Astrocyte (in vitro differentiated cells and primary cell): Measurements from ENCODE around the gene SAYSD1.

Experiments
- CTCF ChIP-seq: IDR thresholded peaks from 2 replicates; pipeline ENCODE4 v1.5.1; 2011; ENCODE audit warnings: low read depth, mild to moderate bottlenecking, inconsistent platforms, low read length, moderate library complexity; ENCODE audit not compliant: insufficient read depth
- EZH2 ChIP-seq: IDR thresholded peaks from 2 replicates; pipeline ENCODE4 v1.6.1; 2012; ENCODE audit warnings: mild to moderate bottlenecking, low read length, inconsistent platforms; ENCODE audit not compliant: insufficient read depth

DNA sequence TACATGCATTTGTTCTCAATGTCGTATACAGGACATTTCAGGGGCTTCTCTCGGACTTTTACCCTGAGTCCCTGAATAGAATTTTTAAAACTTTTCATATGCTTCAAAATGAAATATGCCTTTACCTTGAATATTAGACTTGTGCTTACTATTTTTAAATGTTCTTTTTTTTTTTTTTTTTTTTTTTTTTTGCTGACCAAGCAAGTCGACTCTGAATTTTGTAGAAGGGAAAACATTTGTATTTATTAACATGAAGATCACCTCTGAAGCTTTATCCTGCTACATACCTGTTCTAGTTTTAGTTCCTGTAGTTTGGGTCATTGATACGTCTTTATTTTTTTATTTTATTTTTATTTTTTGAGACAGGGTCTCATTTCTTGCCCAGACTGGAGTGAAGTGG lies 39.7 kb upstream of the SAYSD1 start:
- TF ChIP-seq CTCF (no peak), EZH2 (no peak)
